Measurements from ENCODE around the gene NANOS3.

NANOS3 gene

GRCh38 chr19:13923194-13923987 lies 46.5 kb downstream of the NANOS3 start:
- no peak for DNase-seq

- DNase-seq: no peak
These were observed 49.1 kb downstream of the NANOS3 start for GRCh38 chr19:13926010-13926409.

- DNase-seq: no peak
These were observed 49.8 kb downstream of the NANOS3 start for GRCh38 chr19:13926715-13927114.

- DNase-seq: no peak
These were observed 52.4 kb downstream of the NANOS3 start for GRCh38 chr19:13929340-13929739.

- DNase-seq: no peak
These were observed 53.0 kb downstream of the NANOS3 start for GRCh38 chr19:13929956-13930355.

Measured in activated naive CD4-positive, alpha-beta T cell treated with Interleukin-2 at 50 U/mL for 16 hours (primary cell).